CD4-positive, alpha-beta T cell treated with Interleukin-10 for 1 hour (primary cell): ENCODE measurements around the gene PRRC2A.
A peak's percentile ranks its signal among the peaks of the same experiment; 100 is the strongest.
"Not testable (repeated sequence)": the region's sequence is repeated elsewhere in the genome, so short reads cannot be mapped to it uniquely, and the experiment has no call there.

Experiments
- DNase-seq: peaks from one replicate; pipeline ENCODE4 v3.0.0-alpha.2; 2020

Gene PRRC2A

GRCh38 chr6:31586008-31586407, 34.5 kb upstream of the PRRC2A start, which contains the start of gene LST1:
LST1 (plus strand) TSS chr6:31586277; CDS start chr6:31587300, 1,023 bp downstream.
- no peak for DNase-seq

- DNase-seq = peak; percentile 54
Measured at GRCh38 chr6:31586599-31587281, 33.8 kb upstream of the PRRC2A start.

- no peak for DNase-seq
Measured at GRCh38 chr6:31587791-31588777, 32.4 kb upstream of the PRRC2A start.

- no peak for DNase-seq
Measured at GRCh38 chr6:31588871-31589650, 31.5 kb upstream of the PRRC2A start.

GRCh38 chr6:31590691-31591090, 29.8 kb upstream of the PRRC2A start:
- not testable (repeated sequence) for DNase-seq

GRCh38 chr6:31592396-31592771, 28.1 kb upstream of the PRRC2A start:
- no peak for DNase-seq

GRCh38 chr6:31597006-31597405, 23.5 kb upstream of the PRRC2A start:
- peak; percentile 84 for DNase-seq

GRCh38 chr6:31607317-31607716, 13.2 kb upstream of the PRRC2A start:
- DNase-seq = no peak

- DNase-seq = no peak
Measured at GRCh38 chr6:31609519-31610406, 10.8 kb upstream of the PRRC2A start.

GRCh38 chr6:31610968-31611367, 9.5 kb upstream of the PRRC2A start:
- DNase-seq = no peak

- DNase-seq = no peak
Measured at GRCh38 chr6:31614075-31614619, 6.4 kb upstream of the PRRC2A start.

GRCh38 chr6:31614684-31615578, 5.6 kb upstream of the PRRC2A start, which contains the start of gene AIF1:
AIF1 (plus strand) TSS chr6:31615234; CDS start chr6:31615330, 96 bp downstream.
- DNase-seq = no peak

GRCh38 chr6:31615748-31616147, 4.8 kb upstream of the PRRC2A start:
- DNase-seq = no peak

GRCh38 chr6:31617010-31617409, 3.5 kb upstream of the PRRC2A start:
- no peak for DNase-seq

GRCh38 chr6:31619805-31620585, 520 bp upstream of the PRRC2A start:
- peak; percentile 98 for DNase-seq

- no peak for DNase-seq
Measured at GRCh38 chr6:31621320-31621939, 915 bp downstream of the PRRC2A start.

- no peak for DNase-seq
Measured at GRCh38 chr6:31621991-31622390, 1.5 kb downstream of the PRRC2A start.

GRCh38 chr6:31622684-31623091, 2.2 kb downstream of the PRRC2A start:
- no peak for DNase-seq

- DNase-seq = no peak
Measured at GRCh38 chr6:31624070-31624469, 3.6 kb downstream of the PRRC2A start.
